RWPE1 (cell line): ENCODE results near the gene TENT4B.

Experiments
- CTCF ChIA-PET: fragments of 350-600 bp; sonication (Branson Sonifier 250); formaldehyde crosslinking; extraction: SDS; loops from one replicate; lab custom pipeline; 2021; lab: Yijun Ruan, JAX
- POLR2A ChIA-PET: fragments of 400-600 bp; formaldehyde crosslinking; extraction: SDS; loops from one replicate; lab custom pipeline; 2020; ENCODE audit warnings: antibody characterized with exemption; ENCODE audit not compliant: low non-redundant PET; lab: Yijun Ruan, JAX
- DNase-seq: peaks from one replicate; pipeline ENCODE4 v3.0.0; 2012; ENCODE audit warnings: low spot score
- H3K27ac ChIP-seq: fragments of 450-650 bp; 2 replicates; pipeline ENCODE4 v1.5.1; 2017
- TF ChIP-seq, protein P1 (sequence below): fragments of 450-650 bp; conservative IDR thresholded peaks from 2 replicates; pipeline ENCODE4 v1.5.1; 2017; ENCODE audit warnings: low read depth, mild to moderate bottlenecking

TENT4B gene

DNA sequence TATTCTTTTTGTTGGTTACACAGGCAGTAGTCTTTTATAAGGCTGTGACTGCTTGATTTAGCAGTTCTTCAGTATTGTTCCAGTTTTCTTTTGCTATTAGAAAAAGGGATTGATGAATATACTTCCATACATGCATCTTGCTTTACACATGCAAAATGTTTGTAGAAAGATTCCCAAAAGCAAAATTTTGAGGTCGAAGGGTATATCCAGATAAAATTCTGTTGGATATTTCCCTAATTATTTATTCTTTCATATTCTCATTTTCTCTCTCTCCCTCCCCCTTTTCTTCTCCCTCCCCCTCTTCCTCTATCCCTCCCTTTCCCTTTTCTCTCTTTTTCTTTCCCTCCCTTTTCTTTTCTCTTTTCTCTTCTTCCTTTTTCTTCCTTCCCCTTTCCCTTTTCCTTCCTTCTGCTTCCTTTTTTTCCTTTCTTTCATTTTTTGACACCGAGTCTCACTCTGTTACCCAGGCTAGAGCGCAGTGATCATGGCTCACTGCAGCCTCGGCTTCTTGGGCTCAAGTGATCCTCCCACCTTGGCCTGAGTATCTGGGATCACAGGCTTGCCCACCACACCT is 66.4 kb downstream of the TENT4B start:
- ChIA-PET CTCF (interaction anchor here (0.7 kb wide), 1 partner anchor 44 kb away, joined by 4 read pairs; no protein-coding TSS in a partner anchor), POLR2A (no interaction called here)
- TF ChIP-seq, protein P1, sequence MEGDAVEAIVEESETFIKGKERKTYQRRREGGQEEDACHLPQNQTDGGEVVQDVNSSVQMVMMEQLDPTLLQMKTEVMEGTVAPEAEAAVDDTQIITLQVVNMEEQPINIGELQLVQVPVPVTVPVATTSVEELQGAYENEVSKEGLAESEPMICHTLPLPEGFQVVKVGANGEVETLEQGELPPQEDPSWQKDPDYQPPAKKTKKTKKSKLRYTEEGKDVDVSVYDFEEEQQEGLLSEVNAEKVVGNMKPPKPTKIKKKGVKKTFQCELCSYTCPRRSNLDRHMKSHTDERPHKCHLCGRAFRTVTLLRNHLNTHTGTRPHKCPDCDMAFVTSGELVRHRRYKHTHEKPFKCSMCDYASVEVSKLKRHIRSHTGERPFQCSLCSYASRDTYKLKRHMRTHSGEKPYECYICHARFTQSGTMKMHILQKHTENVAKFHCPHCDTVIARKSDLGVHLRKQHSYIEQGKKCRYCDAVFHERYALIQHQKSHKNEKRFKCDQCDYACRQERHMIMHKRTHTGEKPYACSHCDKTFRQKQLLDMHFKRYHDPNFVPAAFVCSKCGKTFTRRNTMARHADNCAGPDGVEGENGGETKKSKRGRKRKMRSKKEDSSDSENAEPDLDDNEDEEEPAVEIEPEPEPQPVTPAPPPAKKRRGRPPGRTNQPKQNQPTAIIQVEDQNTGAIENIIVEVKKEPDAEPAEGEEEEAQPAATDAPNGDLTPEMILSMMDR = no peak

DNA sequence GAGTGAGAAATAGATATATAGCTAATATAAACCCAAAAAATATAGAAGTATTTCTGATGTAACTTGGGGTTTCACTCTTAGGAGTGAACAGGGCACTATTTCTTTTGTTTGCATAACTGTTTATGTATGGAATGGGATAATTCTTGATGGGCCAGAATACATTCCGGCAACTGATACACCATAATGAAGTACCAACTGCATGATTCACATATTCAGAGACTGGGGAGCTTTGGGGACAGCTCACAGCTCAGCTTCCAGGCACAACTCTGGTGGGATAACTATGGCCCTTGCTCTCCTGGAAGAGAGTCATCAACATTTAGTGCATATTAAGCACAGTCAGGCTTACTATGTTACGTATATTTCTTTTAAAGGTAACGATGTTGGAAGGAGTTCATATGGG is 71.2 kb downstream of the TENT4B start:
- H3K27ac ChIP-seq = no peak overlapping the region
- POLR2A ChIA-PET = no interaction called here
- CTCF ChIA-PET = no interaction called here

More for the DNA sequence above, 66.4 kb downstream of the TENT4B start:
- no peak overlapping the region for H3K27ac ChIP-seq
- DNase-seq = no peak

GRCh38 chr16:50227120-50227519 is 74.0 kb downstream of the TENT4B start:
- no peak for DNase-seq
- ChIA-PET CTCF (no interaction called here), POLR2A (no interaction called here)
- no peak overlapping the region for H3K27ac ChIP-seq
- TF ChIP-seq, protein P1 = no peak

More for the DNA sequence above, 71.2 kb downstream of the TENT4B start:
- no peak for DNase-seq
- TF ChIP-seq, protein P1 = no peak

DNA sequence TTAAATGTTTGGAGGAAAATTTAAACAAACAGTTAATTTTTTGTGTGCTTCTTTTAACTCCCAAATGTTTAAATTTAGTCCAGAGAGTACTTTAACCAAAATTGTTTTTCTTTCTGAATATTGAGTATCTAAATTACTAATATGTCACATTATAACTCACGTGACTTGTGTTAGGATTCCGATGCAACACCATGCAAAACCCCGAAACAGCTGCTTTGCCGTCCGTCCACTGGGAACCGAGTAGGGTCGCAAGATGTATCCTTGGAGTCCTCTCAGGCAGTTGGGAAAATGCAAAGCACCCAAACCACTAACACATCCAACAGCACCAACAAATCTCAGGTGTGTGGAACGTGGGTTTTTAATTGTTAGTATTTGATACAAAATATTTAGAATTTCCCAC is 74.6 kb downstream of the TENT4B start:
- TF ChIP-seq, protein P1 = no peak
- POLR2A ChIA-PET = no interaction called here
- H3K27ac ChIP-seq = no peak overlapping the region
- DNase-seq = no peak
- CTCF ChIA-PET = no interaction called here

DNA sequence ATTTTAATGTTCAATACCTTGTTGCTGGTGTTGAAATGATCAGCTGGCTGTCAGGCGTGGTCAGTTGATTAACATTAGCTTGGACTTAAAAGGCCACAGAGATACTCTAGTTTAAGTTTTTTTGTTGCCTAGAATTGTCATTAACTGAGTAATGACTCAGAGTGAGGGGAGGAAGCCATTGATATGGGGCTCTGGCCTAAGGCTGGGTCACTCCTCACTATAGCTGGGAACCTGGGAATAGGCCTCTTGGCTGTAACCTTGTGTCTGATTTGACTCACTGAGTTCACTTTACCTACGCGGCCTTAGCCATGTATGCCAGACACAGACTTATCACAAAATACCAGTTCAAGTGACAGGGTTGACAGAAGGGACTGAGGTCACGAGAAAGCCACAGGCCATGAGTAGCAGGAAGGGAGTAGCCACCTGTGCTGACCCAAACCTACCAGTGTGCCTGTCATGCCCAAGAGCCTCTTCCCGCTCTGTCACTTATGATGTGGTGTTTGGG is 75.3 kb downstream of the TENT4B start:
- TF ChIP-seq, protein P1 = no peak
- ChIA-PET POLR2A (no interaction called here), CTCF (no interaction called here)
- H3K27ac ChIP-seq = no peak overlapping the region
- DNase-seq = no peak

DNA sequence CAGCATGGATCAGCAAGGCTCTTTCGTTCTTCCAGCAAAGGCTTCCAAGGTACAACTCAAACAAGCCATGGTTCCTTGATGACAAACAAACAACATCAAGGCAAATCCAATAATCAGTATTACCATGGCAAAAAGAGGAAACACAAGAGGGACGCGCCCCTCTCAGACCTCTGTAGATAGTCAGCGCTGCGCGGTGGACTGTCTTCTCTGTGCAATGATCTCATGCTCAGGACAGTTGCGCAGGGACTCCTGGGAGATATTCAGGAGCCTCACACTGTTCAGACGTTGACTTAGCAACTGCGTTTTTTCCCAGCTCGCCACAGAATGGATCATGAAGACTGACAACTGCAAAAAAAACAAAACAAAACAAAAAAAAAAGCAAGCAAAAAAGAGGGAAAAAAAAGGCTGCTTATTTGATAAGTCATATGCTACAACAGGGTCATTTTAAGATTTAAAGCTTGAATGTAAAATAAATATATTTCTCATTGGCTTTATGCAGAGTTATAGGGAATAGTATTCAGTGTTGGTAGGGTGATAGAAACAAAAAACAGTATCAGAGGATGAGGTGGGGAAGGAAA is 76.1 kb downstream of the TENT4B start:
- TF ChIP-seq, protein P1 = no peak
- ChIA-PET POLR2A (no interaction called here), CTCF (interaction anchor here (0.7 kb wide), 1 partner anchor 318 kb away, joined by 3 read pairs; no protein-coding TSS in a partner anchor)
- DNase-seq = no peak
- H3K27ac ChIP-seq = no peak overlapping the region
